GM19351 (cell line): ENCODE results near the gene ABHD14A.
"Not testable (repeated sequence)": the region's sequence is repeated elsewhere in the genome, so short reads cannot be mapped to it uniquely, and the experiment has no call there.

Source experiments
- ATAC-seq: cut with Tn5 transposase; IDR thresholded peaks from one replicate; pipeline ENCODE4 v1.9.1; 2021; ENCODE audit warnings: mild to moderate bottlenecking, moderate library complexity; ENCODE audit not compliant: unreplicated experiment

ABHD14A gene

DNA sequence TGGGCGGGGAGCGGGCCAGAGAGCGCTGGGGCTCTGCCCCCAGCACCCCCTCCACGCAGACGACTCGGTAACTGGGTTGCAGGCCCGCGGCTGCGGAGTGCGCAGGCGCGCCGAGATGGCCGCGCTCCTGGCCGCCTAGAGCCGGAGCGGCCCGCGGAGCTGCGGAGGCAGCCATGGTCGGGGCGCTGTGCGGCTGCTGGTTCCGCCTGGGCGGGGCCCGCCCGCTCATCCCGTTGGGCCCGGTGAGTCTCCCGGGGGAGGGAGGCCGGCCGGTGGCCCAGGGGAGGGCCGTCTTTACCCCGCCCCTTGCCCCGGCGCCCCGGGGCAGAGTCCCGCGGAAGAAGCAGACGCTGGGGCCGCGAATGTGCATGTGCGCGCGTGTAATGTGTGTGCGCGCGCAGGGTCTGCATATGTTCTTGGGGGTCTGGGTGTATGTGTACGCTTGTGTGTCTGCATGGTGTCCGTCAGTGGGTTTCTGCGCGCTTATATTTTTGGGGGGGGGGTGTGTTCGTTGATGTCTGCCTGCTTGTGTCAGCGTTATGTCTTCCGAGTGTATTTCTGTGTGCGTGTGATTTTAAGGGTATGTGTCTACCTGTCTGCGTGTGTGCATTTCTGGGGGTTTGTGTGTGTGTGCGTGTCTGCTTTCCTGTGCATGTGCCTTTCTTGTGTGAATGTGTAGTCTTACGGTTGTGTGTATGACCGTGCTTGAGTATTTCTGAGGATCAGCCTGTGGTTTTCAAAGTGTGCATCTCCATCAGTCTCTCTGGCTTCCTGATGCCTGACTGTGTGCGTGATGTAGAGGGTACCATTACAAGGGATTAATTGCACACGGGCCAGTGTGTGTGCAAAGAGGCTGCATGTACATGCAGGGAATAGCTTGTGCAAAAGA, at the start of gene ABHD14A:
Gene ABHD14A (plus strand): TSS at position 102 of the 889 bp plus-strand sequence. CDS start 72 bp downstream, at position 174.
- peak; percentile 66 for ATAC-seq

DNA sequence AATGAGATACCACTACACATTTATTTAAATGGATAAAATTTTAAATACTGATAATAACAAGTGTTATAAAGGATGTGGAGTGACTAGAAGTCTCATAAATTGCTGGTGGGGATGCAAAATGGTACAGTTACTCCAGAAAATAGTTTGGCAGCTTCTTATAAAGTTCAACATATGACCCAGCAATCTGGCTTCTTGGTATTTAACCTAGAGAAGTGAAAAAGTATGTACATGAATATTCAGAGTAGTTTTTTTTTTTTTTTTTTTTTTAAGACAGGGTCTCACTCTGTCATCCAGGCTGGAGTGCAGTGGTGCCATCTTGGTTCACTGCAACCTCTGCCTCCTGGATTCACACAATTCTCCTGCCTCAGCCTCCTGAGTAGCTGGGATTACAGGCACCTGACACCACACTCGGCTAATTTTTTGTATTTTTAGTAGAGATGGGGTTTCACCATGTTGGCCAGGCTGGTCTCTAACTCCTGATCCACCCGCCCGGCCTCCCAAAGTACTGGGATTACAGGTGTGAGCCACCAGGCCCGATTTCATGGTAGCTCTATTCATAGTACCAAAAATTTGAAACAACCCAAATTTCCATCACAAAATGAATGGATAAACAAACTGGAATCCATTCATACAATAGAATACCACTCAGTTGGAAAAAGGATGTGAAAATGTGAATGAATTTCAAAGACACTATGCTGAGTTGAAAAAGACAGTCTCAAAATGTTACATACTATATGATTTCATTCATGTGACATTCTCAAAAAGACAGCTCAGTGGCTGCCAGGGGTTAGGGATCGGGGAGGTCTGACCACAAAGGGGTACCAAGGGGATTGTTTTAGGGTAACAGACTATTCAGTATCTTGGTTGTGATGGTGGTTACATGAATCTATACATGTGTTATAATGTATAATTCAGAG, 47.5 kb upstream of the ABHD14A start:
- no peak for ATAC-seq

- no peak for ATAC-seq
Observed at GRCh38 chr3:51928438-51928837, 46.4 kb upstream of the ABHD14A start.

GRCh38 chr3:51928981-51929380, 45.9 kb upstream of the ABHD14A start:
- not testable (repeated sequence) for ATAC-seq

- no peak for ATAC-seq
Observed at GRCh38 chr3:51929420-51930003, 45.4 kb upstream of the ABHD14A start.

DNA sequence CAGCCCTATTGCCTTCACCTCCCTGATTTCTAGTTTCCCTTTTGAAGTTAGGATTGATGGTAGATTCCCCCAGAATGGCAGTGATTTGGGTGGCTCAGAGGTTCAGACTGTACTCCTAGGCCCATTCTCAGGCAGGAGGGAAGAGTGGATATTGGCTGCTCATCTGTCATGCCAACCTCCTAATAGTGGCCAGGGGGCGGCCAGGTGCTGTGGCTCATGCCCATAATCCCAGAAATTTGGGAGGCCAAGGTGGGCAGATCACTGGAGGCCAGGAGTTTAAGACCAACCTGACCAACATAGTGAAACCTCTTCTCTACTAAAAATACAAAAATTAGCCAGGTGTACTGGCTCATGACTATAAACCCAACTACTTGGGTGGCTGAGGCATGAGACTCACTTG, 44.4 kb upstream of the ABHD14A start:
- no peak for ATAC-seq

DNA sequence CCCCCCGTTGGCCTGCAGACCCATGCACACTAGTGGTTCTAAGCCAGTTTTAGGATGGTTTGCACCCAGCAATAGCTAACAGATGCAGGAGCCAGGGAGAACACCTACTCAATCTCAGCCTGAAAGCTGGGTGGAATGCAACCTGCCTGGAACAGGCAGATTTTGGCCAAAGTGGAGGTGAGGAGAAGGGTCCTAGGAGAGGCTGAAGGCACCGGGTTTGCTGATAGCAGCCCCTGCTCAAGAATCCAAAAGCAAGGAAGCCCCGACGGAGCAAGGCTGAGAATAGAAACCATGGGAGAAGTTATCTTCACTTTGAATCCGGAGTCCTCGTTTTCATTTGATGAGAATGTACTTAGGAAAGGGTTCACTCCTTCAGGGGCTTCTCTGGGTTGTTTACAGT, 43.1 kb upstream of the ABHD14A start:
- ATAC-seq = no peak

- no peak for ATAC-seq
Observed at GRCh38 chr3:51932471-51933370, 42.1 kb upstream of the ABHD14A start.

DNA sequence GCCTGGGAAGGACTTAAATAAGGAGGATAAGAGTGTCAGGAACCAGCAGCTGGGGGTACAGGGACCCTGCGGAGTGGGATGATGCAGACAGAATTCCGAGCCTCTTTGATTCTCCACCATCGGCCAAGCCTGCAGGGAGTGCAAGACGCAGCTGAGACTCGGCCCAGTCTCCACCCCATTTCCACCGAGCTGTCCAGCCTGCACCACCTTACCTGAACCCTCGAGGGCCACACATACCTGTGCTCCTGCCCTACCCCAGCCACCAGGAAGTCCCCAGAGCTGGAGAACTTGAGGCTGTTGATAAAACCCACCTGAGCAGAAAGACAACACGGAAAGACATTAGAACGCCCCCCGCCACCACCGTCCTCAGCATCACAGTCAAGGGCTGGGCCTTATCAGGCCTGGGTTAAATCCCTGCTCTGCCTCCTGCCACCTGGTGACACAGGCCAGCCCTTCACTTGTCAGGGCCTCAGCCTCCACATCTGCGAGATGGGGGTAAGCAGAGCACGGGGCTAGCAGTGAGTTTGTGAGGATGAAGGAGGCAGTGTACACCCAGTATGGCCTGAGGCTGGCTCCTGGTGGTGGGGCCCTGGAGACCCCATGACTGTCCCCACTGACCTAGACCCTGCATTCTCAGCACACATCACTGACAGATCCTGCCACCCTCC, 41.3 kb upstream of the ABHD14A start:
- no peak for ATAC-seq

GRCh38 chr3:51934139-51934850, 40.6 kb upstream of the ABHD14A start:
- no peak for ATAC-seq

- ATAC-seq = no peak
Observed at GRCh38 chr3:51934991-51935885, 39.6 kb upstream of the ABHD14A start.

DNA sequence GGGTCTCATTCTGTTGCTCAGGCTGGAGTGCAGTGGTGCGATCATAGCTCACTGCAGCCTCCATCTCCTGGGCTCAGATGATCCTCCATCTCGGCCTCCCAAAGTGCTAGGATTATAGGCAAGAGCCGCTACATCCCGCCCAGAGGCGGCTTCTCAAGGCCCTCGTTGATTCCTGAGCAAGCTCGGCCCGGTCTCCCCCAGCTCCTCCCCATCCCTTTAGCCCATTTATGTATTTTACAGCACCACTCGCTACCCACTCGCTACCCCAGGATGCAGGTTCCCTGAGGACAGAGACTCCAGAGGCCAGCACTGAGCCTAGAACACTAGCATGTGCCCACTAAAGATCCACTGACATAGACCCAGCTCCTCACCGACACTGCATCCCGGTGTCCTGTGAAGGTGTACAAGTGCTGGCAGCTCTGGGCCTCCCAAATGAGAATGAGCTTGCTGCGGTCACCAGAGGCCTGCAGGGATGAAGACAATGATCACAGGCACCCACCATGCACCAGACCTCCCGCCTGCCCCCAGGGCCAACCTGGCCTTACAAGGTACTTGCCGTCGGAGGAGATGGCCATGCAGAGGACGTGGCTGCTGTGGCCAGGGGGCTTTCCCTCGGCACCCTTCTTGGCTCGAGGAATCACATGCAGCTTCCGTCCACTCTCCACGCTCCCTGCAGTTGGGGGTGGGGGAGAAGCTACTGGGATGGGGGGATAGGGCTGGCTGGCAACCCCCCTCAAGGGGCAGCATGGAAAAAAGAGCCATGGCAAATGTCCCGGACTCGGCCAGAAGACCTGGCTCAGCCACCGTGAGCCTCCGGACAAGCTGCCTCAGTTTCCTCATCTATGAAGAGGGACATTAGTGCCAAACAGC, 38.7 kb upstream of the ABHD14A start:
- no peak for ATAC-seq

DNA sequence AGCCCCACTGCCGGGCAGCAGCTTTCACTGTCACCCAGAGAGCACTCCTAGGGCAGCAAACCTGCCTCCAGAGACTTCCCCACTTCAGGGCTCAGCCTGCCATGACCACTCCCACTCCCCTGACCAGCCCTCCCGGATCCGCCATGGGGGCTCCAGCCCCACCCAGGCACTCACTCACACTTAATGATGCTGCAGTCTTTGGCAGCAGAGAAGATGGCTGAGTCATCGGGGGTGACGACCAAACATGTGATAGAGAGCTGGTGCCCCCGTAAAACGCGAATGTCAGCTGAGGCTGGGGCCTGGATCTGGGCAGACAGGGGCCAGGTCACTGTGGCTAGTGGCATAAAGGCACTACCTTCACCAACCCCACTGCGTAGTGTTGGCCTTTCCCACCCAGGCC, 37.9 kb upstream of the ABHD14A start:
- ATAC-seq = no peak

DNA sequence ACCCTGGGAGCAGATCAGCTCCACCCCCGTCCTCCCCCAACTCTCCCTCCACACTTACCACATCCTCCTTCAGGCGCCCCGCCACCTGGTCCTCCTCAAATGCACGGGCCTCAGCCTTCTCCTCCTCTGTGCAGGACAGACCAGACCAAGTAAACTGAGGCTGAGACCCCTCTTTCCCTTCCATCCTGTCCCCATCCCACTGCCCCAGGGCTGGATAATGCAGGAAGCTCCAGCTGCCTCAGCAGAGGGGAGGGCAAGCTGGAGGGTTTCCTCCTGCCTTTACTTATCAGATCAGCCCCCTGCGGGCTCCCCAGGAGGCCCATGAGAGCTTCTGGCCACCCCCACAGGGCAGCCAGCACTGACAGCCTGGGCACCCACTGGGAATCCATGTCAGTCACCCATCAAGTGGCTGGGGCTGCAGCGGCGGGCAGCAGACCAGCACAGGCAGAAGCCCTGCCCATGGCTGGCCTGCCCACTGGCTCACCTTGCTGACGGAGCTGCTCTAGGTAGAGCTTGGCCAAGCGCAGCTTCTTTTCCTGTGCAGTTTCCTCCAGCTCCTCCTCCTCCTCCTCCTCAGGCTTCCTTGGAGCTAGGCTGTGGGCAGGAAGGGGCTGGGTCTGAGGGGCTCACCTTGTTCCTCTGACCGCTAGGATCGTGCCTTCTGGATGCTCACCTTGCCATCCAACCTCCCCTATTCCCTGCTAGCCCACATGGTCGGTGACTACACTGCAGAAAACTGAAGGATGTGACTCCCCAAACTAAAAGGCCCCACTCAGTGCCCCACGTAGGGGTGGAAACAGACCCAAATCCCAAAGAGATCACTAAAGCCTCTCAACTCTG, 37.0 kb upstream of the ABHD14A start:
- no peak for ATAC-seq

DNA sequence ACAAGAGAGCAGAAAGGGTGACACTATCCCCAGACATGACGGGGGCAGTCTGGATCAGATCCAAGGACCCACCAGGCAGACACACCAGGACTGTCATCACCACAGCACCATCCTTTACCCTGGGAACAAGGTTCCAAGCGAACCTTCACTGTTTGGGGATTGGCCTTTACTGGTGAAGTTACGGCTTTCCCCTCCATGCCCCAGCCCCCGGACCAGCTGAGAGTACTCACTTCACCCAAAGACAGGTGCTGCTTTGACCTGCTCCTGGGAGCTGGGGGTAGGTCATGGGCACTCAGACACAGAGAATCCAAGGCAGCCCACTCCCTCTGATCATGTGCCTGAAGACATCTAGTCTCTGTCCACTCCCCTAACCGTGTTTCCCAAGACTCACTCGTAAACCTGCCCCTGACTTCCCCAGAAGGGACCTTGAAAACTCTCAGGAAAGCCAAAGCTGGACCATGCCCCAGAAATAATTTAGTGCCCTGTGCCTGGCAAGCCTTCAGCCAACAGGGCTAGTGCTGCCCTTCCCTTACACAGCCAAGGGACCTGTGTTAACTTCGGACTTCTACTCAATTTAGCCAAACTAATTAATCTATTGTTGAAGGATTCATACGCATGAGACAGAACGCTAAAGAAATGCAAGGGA, 36.0 kb upstream of the ABHD14A start:
- ATAC-seq = no peak
